HG02759 (cell line): ENCODE data around the gene DLGAP1.
"Not testable (repeated sequence)": the region's sequence is repeated elsewhere in the genome, so short reads cannot be mapped to it uniquely, and the experiment has no call there.

Experiments used
- ATAC-seq: cut with Tn5 transposase; IDR thresholded peaks from one replicate; pipeline ENCODE4 v1.9.1; 2021; ENCODE audit warnings: mild to moderate bottlenecking, moderate library complexity; ENCODE audit not compliant: unreplicated experiment

Gene DLGAP1

DNA sequence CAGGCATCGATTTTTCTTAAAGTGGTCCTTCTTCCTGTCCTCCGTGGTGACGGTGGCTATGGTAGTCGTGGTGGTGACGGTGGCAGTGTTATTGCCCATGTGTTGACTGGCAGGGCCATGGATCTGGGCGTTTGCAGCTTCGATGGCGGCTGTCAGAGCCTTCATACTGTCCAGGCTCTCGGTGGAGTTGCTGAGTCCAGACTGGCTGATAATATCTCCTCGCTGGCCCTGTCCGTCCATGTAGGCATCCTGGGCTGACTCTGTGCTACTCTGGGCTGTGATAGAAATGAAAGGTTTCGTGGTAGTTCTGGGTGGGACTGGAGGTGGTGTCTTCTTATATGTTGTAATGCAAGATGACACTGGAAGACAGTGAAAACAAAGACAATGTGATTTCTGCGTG, 873.2 kb downstream of the DLGAP1 start:
- no peak for ATAC-seq

DNA sequence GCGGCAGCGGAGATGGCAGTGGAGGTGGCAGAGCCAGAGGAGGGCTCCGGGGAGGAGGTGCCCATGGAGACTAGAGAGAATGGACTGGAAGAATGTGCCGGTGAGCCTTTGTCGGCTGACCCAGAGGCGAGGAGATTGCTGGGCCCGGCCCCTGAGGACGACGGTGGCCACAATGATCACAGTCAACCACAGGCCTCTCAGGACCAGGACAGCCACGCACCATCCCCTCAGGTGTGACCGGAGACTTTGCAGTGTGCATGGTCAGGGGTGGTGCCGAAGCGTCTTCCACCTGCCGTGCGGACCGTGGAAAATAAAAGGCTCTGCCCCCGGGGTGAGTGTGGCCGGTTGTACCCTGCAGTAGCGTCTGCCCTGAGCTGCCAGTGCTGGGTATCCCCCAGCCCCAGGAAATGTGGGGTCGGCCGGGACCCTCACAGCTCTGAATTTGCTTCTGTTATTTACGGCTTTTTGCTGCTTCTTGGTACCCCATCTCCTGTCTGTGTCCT, 874.5 kb downstream of the DLGAP1 start:
- ATAC-seq: not testable (repeated sequence)

DNA sequence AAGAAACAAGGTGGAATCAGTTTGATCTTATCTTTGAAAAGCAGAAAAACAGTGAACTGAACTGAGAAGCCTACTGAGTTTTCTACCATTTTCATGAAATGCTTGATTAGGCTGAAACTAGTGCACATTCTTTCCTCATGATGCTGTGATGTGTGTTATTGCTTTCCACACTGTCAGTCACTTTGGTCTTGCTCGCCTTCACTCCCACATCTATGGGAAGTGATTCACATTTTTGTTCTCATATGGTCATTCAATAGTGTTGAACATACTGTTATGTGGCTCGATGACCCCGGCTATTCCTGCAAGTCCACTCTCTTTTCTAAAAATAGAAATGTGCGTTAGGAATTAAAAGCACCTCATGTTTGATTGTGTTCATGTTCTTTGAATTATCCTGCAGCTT, 875.4 kb downstream of the DLGAP1 start:
- no peak for ATAC-seq

DNA sequence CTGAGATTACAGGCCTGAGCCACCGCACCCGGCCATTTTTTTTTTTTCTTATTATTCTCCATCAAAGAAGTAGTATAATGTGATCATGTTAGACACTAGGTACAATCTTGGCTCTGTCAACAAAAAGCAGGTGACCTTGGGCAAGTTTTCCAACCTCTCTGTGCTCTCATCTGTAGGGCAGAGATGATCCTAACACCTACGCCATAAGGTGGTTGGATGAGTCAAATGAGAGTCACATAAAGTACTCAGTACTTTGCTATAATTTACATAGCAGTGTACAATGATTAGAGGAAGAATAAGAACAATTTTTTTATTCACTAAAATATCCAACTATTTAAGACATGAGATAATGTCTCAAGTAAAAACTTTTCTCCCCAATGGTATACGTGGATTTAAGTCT, 876.5 kb downstream of the DLGAP1 start:
- ATAC-seq: no peak

DNA sequence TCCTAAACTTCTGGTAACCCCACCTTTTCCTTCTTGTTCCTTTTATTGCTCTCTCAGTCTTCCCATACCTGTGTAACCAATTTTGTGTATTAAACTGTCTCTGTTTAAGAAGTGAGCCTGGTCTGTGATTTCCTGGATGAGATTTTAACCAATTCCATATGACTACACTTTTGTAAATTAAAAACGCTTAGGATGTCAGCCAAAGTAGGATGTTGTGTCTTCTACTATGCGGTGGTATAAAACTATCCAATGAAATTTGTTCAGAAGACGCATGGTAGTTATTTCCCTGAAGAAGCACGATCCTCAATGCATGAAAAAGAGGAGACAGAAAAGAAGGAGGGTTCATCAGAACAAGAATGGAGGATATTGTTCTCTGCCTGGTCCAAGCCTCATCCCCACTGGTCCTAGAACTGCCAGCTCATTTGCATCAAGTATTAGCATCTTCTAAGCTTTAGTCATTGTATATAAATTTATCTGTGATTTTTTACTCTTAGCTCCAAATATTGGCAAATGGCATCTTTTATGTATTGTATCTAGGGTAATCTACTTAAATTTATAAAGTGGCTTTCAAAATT, 877.7 kb downstream of the DLGAP1 start:
- ATAC-seq: no peak

DNA sequence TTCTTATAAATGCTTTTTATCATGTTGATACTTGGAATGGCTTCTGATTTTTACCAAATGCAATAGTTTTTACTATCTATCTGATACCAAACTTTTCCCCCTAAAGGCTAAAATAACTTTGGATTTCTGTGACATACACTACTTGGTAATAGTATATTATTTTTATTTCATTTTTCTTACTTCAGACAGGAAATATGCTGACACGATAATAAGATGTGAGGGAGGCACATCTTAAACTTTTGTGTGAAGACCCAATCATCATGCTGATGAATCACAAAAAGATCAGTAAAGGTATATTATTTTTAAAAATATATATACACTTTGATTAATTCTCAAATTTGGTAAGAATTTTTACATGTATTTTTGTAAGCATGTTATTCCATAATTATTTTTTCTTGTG, 882.3 kb downstream of the DLGAP1 start:
- no peak for ATAC-seq

DNA sequence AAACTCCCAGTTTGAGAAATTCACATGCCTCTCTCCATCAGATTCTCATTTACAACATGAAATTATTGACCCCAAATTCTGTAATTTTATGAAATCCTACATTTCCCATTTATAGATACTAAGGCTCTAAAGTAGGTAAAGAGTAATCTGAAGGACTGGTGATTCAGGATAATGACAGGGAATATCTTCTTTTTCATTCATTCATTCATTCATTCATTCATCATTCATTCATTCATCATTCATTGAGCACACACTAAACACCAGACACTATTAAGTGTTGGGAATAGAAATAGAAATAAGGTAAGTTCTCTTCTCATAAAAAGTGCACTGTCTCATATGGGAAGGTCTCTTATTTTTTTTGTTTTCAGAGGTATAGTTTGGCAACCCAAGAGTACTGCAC, 888.3 kb downstream of the DLGAP1 start:
- ATAC-seq: no peak

DNA sequence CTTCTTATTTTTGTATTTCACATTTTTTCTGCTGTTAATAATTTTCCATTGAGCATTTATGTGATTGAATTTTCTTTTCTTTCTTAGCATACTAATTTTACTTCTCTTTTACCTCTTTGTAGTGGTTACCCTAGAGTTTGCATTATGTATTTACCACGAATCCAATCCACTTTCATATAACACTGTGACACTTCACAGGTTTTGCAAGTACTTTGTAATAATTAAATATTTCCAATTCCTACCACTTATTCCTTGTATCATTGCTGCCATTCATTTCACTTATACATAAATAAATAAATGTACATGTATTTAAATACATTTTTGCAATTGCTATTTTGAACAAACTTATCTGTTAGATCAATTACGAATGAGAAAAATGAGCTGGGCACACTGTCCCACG, 894.4 kb downstream of the DLGAP1 start:
- ATAC-seq: no peak

DNA sequence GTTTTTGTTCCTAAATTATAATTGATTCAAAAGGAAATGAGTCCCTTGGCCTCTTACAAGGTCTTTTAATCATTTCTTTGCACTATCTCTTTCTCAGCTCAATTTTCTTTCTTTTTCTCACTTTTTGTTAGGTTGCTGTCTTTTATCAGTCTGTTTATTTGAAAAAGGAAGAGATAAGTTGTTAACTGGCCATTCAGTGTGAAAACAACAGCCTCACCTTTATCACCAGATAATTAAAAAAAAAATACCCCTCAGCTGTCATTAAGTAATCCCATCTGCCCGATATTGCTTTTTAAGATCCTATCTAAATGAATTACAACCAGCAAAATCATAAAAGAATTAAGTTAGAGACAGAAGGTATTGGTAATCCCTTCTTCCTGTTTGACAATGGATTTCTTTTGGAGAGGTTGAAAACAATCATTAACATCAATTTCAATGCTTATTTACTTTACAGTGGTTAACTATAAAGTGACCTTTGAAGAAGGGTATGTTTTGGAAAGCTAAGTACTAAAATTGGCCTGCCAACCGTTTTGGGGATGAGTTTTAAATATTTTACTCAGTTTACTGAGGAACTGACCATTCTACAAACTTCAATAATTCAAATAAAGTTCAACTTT, 900.2 kb downstream of the DLGAP1 start:
- ATAC-seq: no peak

DNA sequence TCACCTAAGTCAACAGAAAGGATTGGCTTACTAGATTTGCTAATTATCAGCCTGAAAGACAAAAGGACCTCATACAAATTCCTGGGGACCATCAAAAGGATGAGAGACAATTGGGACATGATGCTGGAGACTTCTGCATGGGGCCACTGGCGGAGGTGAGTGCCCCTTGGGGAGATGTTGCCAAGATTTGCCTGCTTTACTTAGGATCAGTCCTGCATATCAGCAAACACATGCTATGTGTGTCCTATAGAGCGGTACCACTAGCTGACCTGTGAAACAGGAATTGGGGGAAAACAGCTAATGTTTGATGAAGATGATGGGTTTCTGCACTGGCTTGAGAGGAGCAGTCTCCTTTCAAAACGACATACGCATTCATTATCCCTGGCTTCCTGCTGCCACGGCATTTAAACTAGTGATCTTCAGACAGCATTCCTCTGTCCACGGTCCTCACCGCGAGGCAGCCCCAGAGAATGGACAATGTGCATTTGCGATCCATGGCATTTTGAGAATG, 901.0 kb downstream of the DLGAP1 start:
- ATAC-seq: no peak

DNA sequence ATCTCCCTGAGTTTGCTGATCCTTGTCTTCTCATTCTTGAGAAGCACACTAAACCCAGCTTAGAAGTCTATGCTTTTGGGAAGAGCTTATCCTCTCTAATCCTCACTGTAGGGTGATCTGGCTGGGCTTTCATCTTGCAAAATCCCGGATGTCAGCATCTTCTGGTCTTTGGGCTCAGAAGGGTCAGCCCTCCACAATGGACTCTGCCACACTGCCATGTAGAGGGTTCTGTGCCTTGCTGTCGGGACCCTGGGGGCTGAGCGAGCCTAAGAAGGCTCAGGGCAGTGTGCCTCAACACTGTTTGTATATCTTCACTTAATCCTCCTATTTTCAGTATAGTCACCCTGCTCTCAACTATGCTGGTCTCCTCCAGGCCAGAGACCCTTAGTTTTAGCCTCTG, 902.8 kb downstream of the DLGAP1 start:
- no peak for ATAC-seq

DNA sequence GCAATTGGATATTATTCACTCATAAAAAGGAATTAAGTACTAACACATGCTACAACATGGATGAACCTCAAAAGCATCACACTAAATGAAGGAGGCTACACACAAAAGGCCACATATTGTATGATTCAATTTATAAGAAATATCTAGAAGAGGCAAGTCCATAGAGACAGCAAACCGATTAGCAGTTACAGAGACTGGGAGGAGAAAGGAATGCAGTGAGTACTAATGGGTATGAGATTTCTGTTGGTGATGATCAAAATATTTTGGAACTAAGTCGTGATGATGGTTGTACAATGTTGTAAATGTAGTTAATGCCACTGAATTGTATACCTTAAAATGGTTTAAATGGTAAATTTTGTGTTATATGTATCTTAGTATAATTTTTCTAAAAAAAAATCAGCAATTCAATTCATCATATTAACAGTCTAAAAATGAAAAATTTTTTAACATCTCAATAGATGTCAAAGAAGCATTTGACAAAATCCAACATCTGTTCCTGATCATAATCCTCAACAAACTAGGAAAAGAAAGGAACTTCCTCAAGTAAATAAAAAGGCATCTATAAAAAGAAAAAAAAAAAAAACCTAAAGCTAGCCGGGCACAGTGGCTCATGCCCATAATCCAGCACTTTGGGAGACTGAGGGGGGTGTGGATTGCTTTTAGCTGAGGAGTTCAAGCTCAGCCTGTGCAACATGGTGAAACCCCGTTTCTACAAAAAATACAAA, 907.1 kb downstream of the DLGAP1 start:
- no peak for ATAC-seq

DNA sequence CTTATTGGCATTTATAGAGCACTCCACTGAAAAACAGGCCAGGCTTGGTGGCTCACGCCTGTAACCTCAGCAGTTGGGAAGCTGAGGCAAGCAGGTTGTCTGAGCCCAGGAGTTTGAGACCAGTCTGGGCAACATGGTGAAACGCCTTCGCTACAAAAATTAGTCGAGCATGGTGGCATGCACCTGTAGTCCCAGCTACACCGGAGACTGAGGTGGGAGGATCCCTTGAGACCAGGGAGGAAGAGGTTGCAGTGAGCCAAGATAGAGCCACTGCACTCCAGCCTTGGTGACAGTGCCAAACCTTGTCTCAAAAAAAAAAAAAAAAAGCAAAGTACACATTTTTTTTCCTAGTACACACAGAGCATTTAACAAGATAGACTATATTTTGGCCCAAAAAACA, 909.0 kb downstream of the DLGAP1 start:
- no peak for ATAC-seq

DNA sequence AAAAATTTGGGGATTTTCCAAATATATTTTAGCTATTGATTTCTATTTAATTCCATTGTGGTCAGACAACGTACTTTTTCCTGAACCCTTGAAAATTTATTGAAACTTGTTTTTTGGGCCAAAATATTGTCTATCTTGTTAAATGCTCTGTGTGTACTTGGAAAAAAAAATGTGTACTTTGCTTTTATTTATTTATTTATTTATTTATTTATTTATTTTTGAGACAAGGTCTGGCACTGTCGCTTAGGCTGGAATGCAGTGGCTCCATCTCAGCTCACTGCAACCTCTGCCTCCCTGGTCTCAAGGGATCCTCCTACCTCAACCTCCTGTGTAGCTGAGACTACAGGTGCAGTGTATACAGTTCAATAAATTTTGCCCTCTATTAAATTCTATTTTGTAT, 910.6 kb downstream of the DLGAP1 start:
- ATAC-seq: no peak

DNA sequence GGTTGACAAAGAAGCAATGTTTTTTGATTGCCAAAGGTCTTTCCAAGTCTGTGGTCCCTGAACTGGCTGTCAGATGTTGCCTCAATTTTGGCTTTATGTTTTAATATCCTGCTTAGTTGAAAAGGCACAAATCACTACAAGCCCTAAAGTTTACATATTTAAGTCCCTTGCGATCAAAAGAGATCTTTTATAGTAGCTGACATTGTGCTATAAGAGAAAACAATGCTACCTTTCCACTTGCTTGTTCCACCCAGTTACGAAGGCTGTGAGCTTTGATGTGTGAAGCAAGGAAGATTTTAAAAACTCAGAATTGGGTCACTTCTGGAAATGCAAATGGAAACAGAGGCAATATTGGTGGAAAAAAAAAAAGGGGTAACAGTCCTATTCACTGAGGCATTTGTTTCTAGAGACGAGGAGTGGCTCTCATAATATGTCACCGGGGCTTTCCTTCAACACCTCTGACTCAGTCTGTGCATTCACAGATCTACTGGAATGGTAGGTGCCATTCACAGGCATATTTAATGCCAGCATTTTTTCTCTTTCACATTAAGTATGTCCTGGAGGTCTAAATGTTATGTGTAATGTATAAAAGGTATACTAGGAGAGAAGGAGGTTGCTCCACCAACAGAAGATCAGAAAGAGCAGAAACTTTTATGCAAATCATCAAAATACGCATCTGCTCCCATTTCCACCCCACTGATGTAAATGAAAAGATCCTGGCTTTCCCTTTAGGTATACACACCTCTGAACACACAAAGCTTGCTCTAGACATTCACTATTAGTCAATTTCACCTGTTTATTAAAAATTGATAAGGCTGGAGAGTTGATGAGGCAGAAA, 913.3 kb downstream of the DLGAP1 start:
- peak; percentile 96 for ATAC-seq

DNA sequence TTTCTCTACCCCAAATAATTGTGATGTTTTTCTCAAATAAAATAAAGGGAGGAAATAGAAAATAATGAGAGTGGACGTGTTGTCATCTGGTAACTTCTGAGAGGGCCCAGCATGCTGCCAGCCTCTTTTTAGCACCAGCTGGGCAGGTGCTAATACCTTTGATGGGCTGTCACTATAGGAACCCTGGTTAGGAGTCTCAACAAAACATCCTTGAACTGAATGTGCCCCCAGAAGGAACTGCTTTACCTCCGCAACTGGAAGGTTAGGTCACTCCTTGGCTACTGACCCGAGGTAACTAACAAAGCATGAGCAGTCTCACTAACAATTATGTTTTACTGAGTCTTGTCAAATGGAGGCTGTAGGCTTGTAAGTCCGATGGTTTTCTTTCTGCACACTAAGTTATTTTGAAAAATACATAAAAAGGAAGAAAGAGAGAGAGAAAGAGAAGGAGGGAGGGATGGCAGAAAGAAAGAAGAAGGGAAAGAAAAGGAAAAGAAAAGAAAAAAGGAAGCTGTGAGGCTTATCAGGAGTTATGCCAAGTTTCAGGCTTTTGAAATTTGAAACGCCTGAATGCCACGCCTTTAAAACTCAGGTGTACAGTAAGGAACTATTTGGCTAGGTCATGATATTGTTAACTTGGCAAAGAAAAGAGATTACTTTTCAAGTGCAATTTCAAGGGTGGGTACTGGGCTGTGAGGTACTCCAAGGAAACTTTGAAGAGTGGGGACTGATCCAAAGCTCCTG, 914.1 kb downstream of the DLGAP1 start:
- no peak for ATAC-seq

DNA sequence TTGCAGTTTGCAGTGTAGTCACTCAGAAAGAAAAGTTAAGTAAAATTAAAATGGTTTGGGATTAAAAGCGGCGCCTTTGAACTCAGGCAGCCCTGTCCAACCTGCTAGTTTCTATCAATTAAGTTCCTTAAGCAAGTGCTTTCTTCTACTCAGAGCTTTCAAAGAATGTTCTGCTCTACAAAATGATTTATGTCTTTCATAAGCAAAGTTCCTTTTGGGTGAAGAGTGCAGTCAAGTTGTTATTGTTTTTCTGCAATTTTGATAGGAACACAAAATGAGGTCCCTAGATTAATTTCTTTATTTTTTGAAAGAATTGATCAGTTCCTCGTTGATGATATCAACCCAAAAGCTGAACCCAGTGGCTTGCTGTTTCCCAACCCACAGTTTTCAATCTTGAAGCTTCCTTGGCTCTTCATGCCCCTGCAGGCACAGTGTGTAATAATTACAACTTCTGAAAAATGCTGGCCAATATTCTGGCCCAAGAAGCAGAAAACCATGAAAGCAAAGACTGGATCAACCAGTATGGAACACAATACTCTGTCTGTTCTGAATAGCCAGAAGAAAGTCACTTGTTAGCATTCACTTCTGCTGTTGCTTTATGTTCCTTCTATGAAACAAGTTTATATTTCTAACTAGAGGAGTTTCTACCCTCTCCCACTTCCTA, 916.0 kb downstream of the DLGAP1 start:
- no peak for ATAC-seq

DNA sequence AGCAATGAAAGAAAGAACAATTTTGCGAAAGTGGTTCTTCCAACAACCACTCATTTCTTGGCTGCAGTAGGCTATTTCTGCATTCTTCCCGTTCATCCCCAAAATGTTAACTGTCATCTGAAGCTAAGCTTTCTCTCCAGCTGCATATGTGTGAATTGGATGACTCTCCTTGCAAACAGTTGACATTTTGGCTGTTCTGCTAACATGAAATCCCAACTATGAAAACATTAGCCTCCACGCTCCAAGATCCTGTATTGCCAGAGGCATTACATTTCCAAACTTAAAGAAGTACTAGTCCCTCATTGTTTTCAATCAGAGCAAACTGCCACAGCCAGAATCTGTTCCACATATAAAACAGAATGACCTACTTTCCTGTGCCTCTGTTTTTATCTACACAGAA, 916.7 kb downstream of the DLGAP1 start:
- no peak for ATAC-seq

DNA sequence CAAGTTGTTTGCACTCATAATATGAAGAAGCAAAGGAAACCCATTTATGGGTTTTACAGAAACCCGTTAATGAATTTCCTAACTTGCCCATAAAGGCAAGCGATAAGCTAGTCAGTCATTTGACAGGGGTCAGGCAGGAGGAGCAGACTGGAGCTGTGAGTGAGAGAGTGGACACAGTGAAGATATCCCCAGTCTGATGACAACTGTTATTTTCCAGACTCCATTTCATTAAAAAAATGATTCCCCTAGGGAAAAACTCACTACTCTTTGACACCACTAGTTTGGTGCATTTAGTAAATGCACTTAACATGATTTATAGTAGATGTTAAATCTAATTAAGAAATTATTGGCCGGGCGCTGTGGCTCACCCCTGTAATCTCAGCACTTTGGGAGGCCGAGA, 924.3 kb downstream of the DLGAP1 start:
- ATAC-seq: no peak

DNA sequence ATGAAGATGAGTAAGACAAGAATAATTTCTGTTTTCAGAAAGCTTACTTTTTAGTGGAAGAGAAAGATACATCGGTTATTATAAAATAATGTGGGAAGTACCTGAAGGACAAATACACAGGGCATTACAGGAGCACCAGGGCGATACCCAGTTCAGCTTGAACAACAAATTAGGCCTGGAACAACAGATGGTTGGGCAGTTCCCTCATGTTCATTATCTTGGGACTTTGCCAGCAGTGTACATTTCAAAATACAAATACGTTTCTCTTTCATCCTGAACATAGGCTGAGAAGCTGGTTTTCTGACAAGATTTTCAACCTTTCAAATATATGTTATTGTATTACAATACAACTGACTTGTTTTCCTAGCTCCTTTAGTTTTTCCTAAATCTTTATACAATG, 925.5 kb downstream of the DLGAP1 start:
- ATAC-seq: no peak
